Dedifferentiated amniotic fluid mesenchymal stem cell (primary cell): ENCODE measurements around the gene SLC6A11.

Experiments used
- DNase-seq: peaks from one replicate; pipeline ENCODE4 v3.0.0-alpha.2; 2016; ENCODE audit errors: extremely low spot score

SLC6A11 gene

DNA sequence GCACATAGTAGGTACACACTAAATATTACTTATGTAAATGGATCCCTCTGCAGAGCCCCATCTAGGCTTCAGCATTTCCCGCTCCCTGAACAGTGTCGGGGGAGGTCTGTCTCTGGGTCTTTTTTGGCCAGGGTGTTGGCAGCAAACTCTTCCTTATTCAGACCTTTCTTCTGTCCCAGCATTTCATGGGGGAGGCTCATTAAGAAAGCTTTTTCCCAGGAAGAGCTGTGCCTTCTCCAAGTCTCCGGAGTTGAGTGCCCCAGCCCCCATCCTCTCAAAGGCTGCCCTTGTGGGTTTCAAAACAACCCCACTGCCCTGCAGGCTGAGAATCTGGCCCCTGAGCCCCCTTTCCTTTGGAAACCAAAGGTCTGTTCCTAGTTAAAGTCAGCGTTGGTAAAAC is 25.1 kb downstream of the SLC6A11 start:
- no peak for DNase-seq

DNA sequence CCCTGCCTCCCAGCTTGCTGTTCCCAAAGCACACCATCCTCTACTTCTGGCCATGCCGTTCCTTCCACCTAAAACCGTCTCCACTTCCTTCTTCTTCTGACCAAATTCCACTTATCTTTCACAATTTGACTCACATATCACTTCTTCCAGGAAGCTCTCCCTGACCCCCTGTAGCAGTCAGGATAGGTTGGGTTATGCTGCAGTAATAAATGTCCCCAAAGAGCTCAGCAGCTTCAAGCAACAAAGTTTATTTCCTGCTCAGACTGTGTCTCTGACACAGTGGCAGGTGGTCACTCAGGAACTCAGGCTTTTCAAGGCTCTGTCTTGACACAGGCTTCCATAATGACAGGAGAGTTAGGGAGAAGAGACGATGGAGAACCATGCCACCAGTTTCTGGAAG is 27.4 kb downstream of the SLC6A11 start:
- DNase-seq = no peak

DNA sequence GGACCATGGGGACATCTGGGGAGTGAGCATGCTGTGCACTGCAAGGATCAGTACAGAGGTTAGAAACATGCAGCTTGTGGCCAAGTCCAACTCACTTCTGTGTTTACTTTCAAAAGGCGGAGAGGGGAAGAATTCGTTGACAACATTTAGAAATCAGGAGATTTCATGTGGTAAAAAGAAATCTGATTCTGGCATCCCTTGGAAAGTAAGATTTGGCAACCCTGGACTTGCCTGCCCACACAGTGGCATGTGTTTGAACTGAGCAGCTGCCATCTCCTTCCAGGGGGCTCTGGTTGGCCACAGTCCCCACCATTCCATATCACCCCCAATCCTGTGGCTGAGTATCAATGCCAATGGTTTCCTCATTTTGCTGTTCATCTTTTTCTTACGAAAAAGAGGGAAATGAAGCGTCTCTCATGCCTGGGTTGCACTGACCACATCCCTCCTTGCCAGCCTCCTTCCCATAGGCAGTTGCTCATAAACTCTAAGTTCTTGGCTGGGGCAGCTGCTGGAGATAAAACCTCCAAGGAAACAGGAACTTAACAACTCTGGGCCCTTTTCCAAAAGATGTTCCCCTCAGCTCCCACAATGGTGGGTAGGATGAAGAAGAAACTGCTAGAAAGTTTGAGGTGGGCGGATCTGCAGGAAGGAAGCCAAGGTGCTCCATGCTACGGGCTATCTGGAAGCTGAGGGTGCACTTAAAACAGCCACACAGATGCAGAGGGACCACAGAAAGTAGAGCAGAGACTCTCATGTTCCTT is 29.2 kb downstream of the SLC6A11 start:
- DNase-seq = no peak

DNA sequence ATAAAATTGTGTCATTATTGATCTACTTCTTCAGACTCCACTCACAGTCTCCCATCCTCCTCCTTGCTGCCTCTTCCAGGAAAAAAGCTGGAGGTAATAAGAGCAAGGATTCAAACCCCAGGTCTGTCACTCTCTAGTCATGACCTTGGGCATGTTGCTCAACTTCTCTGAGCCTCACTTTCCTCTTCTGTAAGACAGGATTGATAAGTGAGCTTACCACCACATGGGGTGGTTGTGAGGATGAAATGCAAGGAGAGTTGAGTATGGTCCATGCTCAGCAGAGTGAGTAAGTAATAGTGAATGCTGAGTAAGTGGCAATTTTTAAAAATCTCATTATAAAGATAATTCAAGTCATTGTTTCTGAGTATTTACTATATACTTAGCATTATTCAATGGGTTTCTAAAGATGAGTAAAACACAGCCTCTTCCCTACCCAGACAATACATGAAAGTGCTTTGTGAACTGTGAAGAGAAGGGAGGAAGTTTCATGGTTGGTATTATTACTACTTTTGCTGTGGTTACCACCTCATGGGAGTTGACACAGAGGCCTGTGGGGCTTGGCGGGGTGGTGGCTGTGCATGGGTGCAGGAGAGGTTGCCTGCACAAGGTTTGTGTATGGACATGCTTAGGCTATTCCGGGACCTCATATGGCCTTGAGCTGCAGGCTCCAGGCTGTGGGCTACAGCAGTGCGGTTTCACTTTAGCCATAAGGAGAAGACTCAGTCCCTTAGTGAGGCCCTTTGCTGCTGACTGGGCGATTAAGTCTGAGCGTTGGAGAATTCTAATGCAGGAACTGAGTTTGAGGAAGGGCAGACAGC is 30.0 kb downstream of the SLC6A11 start:
- no peak for DNase-seq

DNA sequence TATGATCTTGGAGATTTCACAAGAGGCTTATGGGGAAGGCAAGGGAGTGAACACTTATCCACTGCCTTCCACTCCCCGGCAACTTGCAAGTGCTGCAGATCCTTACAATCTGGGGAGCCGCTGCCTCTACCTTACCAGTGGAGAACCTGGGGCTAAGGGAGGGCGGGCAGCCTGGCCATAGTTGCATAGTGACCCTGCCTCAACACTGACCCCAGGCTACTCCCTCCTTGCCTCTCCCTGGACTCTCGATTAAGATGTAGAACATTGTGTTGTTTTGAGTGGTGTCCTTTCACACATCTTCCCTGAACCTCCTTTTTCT is 30.6 kb downstream of the SLC6A11 start:
- no peak for DNase-seq

DNA sequence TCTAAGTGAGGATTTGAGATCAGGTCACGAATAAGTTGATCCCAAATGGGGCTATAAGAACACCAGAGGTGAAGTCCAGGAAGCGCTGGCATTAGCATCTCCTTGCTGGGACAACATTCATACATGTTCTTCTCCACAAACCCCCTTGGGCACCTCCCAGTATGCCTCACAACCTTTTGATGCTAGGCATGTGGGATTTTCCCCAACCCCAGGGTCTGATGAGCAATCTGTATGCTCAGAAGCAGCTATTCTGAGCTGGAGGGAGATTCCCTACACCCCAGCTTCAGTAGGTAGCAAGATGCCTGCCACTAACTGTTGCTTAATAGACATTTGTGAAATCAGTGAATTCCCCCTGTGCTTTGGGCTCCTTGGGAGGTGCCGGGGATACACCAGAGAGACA is 32.2 kb downstream of the SLC6A11 start:
- DNase-seq = no peak

DNA sequence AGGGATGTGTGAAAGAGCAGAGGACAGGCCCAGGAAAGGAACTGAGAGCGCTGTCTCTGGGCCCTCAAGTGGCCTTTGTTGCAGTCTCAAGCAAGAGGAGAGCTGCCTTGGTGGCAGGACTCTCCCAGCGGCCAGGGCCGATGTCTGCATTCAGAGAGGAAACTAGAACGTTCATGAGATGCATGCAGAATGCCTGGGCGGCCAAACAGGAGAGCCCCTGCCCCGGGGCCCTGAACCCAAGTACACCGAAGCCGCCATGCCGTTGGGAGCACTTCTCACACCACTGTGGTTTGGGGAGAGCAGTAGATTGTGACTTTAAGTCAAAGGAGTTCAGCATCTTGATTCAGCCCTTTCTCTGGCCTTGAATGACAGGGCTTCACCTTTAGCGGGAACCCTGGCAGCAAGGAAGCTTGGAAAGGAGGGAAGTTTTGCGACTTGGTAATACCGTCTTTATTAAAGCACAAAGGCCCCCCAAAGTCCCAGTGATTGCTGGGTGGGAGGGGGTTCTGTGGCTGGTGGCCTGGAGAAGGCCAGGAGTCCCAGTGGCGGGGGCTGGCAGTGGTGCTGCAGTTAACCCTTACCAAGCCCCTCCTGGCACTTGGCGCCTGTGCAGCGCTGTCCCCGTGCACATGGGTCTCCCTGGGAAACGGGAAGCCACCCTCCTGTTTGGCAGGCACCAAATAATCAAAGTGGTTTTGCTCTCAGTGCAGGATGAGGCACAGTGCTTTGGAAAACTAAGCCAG is 36.2 kb downstream of the SLC6A11 start:
- no peak for DNase-seq

DNA sequence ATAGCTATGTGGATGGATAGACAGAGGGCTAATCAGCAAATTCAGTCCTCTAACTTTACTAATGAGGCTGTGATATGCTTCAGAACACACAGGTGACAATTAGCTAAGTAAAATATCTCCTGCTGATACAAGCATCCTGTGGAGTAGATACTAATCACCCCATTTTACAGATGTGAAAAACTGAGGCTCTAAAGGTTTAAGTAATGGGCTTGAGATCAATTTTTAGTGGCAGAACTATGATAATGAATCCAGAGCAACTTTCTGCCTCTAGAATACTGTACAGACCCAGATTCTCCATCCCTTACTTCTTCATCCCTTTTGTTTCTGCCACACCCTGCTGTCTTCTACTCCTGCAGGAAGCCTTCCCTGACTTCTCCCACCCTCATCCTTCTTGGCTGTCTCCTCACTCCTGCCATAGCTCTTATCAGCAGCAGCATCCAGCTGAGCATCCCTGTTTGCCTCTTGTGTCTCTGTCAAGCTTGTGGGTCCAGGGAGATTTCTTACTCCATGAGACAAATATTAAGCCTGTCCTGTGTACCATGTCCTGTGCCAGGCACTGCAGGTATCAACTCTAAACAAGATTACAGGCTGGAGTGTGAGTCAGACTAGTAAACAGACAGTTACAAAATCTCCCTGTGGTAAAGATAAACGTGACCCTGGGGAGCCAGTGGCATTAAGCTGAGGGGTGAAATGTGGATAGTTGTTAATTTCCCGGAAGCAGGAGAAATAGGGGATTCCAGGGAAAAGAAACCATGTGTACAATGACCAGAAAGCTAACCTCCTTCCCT is 39.2 kb downstream of the SLC6A11 start:
- no peak for DNase-seq

DNA sequence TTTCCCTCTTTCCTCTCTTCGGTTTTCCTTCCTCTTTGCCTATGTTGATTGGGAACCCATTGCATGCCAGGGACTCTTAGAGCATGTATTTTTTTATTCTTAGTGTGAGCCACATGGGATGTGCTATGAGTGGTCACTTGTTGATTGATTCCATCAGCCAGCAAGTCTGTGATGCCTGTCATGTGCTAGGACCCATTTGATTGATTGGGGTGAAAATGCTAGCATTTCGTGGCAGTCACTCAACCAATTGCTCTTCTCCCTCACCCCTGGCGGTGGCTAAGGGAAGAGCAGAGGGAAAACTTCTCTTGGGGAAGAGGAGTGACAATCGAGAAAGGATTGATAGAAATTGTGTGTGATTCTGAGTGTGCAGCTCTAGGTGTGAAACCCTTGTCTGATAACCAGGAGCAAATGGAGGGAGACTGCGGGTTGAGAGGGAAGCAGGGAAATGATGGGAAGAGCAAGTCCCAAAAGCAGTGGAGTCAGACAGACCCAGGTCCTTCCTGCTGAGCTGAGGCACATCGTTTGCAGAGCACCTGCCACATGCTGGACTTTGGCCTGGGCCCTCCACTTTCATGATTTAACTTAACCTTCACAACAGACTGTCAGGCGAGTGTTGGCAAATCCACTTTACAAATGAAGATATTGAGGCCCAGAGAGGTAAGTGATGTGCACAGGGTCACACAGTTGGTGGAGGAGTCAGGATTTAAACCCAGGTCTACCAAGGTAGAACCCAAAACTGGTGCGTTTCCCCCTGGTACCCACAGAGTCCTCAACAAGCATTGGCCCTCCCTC is 40.0 kb downstream of the SLC6A11 start:
- DNase-seq = no peak

DNA sequence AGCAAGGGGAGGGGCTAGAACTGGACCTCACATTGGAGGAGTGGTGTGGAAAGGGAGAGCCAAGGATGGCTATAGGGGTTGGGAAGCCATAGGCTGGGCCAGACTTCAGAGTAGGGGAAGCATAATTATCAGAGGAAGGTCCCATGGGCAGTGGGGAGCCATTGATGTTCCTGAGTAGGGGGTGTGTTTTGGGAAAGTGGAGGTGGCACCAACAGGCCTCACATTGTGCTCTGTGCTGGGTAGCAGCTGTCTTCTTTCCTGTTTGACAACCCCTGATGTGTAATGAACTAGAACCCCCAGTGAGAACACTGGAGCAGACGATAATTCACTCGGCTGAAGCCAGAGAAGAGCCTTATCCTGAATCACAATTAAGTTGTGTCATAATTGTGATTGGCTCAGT is 41.2 kb downstream of the SLC6A11 start:
- no peak for DNase-seq

DNA sequence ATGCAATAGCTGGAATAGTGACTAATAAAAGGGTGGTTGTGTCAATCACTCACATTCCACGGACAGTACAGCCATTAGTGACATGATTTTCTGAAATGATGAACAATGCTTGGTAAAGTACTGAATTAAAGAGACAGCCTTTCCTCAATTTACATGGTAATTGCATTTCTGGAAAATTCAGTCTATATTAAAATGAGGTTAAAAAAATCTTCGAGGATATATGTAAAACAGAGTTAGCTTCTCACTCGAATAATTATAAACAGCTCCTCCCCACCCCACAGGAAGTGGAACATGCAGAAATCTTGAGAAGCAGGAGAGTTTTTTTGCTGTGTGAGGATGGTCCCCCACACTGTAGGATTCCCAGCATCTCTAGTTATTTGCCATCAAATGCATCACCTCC is 42.1 kb downstream of the SLC6A11 start:
- no peak for DNase-seq

DNA sequence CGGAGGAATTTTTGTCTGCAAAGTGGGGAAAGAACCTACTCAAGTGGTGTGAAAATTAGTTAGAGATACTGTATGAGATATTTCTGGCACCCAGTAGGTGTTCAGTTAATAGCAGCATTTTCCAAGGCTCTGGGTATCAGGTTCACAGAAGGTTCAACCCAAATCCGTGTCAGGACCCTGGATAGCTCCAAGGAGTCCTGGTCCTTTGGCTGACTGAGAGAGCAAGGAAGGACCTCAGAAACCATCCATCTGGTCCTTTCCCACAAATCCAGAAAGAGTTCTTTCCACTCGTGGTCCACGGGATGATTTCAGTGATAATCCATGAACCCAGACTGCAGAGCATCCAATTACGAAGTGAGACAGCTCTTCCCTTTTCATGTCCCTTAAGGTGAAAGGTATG is 51.4 kb downstream of the SLC6A11 start:
- DNase-seq = no peak

DNA sequence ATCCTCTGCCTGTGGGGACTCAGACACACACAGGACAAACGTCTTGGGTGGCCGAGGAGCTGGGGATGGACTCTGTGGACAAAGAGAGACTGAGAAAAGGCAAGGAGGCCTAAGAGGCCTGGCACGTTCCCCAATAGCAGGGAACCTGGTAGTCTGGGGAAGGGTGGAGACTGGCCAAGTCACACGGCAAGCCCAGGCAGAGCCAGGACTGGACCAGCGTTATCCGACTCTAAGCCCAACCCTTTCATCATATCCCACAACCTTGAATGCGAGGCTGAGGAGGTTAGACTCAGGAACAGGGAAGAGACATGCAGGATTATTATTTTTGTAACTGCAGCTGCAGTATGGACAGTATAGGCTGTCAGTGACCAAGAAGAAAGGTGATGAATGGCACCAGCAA is 53.4 kb downstream of the SLC6A11 start:
- DNase-seq = no peak

DNA sequence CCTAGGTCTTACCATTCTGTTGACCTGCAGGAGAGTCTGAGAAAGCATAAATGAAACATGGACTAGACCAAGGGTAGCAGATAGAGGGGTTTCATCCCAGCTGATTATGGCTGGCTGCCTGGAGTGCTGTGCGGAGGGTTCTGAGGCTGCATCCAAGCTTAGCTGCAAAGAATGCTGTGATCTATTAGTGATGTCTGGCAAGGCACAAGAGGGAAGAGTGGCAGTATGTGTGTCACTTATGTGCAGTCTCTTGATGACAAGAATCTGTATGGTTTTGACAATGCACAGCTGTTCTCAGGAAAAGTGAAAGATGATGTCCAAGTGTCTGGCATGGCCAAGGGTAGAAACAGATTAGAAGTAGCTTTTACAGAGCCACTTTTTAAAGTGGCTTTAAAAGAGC is 54.3 kb downstream of the SLC6A11 start:
- no peak for DNase-seq

DNA sequence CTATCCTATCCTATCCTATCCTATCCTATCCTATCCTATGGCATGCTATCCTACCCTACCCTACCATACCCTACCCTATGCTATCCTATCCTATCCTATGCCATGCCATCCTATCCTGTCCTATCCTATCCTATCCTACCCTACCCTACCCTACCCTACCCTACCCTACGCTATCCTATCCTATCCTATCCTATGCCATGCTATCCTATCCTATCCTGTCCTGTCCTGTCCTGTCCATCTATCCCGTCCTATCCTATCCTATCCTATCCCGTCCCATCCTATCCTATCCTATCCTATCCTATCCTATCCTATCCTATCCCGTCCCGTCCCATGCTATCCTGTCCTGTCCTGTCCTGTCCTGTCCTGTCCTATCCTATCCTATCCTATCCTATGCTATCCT is 57.4 kb downstream of the SLC6A11 start:
- DNase-seq = no peak

DNA sequence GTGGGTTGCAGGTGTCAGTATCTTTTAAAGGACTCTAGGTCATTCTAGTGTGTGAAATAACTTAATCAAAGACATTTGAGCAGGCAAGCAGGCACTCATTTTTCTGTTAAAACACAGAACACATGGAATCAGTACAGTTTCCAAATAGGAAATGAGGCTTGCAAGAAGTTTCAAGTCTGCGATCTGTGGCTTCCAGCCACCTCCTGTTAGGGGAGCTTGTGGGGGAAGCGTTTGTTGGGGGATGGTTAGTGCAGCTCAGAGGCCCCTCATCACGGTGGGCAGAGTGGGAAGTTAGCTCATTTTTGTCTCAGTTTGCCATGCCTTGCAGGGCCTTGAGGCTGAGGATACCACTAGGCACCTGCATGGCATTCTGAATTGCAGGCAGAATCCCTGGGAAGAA is 59.9 kb downstream of the SLC6A11 start:
- no peak for DNase-seq

DNA sequence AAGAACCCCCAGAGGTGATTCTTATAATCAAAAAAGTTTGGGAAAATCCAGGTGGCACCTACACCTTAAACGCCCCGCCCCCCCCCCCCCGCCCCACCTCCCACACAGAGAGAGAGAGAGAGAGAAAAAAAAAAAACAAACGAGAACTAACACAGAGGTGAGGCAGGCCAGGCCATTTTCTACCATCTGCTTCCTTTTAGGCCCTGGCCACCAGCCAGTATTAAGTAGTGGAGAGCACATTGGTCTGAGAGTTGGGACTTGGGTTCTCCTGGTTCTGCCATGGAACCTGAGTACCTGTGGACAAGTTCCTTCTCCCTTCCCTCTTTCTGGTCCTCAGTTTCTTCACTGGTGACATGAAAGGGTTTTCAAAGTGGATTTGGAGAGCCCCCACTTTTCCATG is 60.6 kb downstream of the SLC6A11 start:
- no peak for DNase-seq

DNA sequence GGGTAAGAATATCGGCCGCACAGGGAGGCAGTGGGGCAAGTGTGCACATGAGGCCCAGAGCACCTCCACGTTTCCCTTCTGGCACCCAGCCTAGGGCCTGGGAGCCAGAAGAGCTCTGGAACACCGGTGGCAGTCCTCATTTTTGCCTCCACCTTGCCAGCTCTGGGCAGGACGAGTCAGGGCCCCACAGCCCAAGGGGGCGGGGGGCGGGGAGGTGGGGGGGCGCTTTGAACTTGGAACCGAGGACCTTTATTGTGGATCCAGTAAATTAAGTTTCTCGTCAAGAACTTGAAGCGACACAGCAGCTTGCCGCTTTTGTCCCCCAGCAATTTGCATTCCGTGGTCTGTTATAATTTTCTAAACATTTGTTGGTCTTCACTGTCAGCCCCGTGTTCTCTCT is 66.8 kb downstream of the SLC6A11 start:
- DNase-seq = no peak

DNA sequence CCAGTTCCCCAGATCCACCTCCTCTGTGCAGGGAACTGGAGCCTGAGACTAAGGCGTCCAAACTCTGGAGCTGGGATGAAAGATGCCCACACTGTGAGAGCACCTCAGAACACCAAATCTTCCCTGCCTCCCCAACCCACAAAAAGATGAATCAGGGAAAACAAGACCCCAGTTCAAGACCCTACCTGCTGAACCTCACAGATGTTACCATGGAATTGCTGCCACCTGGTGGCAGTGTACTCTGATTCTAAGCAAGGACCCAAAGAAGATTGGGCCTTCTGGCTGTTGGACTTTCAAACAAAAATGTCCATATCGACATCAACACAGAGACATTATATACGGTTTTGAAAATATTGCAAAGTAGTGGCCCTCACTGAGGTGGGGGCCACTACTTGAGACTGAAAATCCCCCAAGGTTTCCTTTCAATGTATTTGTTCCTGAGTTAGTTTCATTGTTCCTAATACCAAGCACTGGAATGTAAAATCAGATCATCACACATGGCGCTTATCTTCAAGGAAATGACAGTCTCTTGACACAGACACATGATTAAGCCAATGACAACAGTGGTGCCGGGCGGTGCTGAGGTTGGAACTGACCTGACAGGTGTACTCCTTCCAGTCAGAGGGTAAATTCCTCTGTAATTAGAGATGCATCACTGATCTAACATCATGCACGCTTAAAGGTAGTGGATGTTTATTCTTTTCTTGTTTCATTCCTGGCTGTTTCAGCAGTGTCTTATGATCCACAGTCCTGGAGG is 67.6 kb downstream of the SLC6A11 start:
- DNase-seq = no peak

DNA sequence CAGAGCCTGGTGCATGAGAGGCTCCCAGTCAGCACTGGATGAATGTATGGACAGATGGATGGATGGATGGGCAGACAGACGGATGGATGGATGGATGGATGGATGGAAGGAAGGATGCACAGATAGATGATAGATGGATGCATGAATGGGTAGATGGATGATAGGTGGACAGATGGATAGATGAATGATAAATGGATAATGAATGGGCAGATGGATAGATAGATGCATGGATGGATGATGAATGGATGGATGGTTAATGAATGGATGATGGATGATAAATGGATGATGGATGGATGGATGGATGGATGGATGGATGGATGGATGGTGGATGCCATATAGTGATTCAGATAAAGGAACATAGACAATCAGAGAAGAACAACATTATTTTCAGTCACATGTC is 71.0 kb downstream of the SLC6A11 start:
- no peak for DNase-seq
